IMR-90 (cell line): Measurements from ENCODE around the gene MMP26.

Source experiments
- BHLHE40 ChIP-seq: fragments of 150-350 bp; IDR thresholded peaks from 2 replicates; pipeline ENCODE4 v1.6.1; 2016; ENCODE audit warnings: mild to moderate bottlenecking, low read depth, low read length
- CEBPB ChIP-seq: IDR thresholded peaks from 2 replicates; pipeline ENCODE4 v1.6.1; 2012; ENCODE audit warnings: low read depth, low read length, improper control_type of control experiment
- CHD1 ChIP-seq: IDR thresholded peaks from 2 replicates; pipeline ENCODE4 v1.6.1; 2012; ENCODE audit warnings: low read depth, low read length, improper control_type of control experiment
- CTCF ChIP-seq: conservative IDR thresholded peaks from 2 replicates; pipeline ENCODE4 v1.5.1; 2012; ENCODE audit warnings: mild to moderate bottlenecking, low read depth, low read length, improper control_type of control experiment
- ELK1 ChIP-seq: fragments of 150-350 bp; IDR thresholded peaks from 2 replicates; pipeline ENCODE4 v1.6.1; 2016; ENCODE audit warnings: low read depth, mild to moderate bottlenecking, low read length, moderate library complexity, borderline replicate concordance
- FOS ChIP-seq: fragments of 150-350 bp; IDR thresholded peaks from 2 replicates; pipeline ENCODE4 v1.6.1; 2016; ENCODE audit warnings: low read depth, low read length
- MAFK ChIP-seq: IDR thresholded peaks from 2 replicates; pipeline ENCODE4 v1.6.1; 2012; ENCODE audit warnings: low read depth, low read length, improper control_type of control experiment
- MAZ ChIP-seq: IDR thresholded peaks from 2 replicates; pipeline ENCODE4 v1.6.1; 2012; ENCODE audit warnings: low read depth, mild to moderate bottlenecking, low read length, improper control_type of control experiment, moderate library complexity, borderline replicate concordance
- MXI1 ChIP-seq: IDR thresholded peaks from 2 replicates; pipeline ENCODE4 v1.6.1; 2012; ENCODE audit warnings: low read depth, mild to moderate bottlenecking, low read length, moderate library complexity, borderline replicate concordance
- POLR2A ChIP-seq: IDR thresholded peaks from 2 replicates; pipeline ENCODE4 v1.6.1; 2012; ENCODE audit warnings: mild to moderate bottlenecking, low read depth, low read length
- RAD21 ChIP-seq: IDR thresholded peaks from 2 replicates; pipeline ENCODE4 v1.6.1; 2012; ENCODE audit warnings: low read length, improper control_type of control experiment
- RCOR1 ChIP-seq: IDR thresholded peaks from 2 replicates; pipeline ENCODE4 v1.6.1; 2012; ENCODE audit warnings: mild to moderate bottlenecking, low read length, improper control_type of control experiment; ENCODE audit not compliant: insufficient replicate concordance
- SMC3 ChIP-seq: fragments of 150-350 bp; IDR thresholded peaks from 2 replicates; pipeline ENCODE4 v1.6.1; 2016; ENCODE audit warnings: low read depth, mild to moderate bottlenecking, antibody characterized with exemption, low read length, moderate library complexity
- USF2 ChIP-seq: fragments of 150-350 bp; IDR thresholded peaks from 2 replicates; pipeline ENCODE4 v1.6.1; 2017; ENCODE audit warnings: mild to moderate bottlenecking, antibody characterized with exemption, low read length, low read depth

GRCh38 chr11:4671741-4672140, 32.8 kb upstream of the MMP26 start:
- TF ChIP-seq CTCF (no peak), POLR2A (no peak), BHLHE40 (no peak), RAD21 (no peak), MAFK (no peak), USF2 (no peak), MXI1 (no peak), CEBPB (no peak), SMC3 (no peak), ELK1 (no peak), RCOR1 (no peak), MAZ (no peak), CHD1 (no peak), FOS (no peak)
